ENCODE results near the gene PTBP3. TPM values are rescaled to one million over a fixed set of nuclear protein-coding genes. Genes with fewer than 3 reads are reported as not detected.

PTBP3 gene
- total RNA-seq, 1 donor from 2014 or later: 12.7 TPM

DNA sequence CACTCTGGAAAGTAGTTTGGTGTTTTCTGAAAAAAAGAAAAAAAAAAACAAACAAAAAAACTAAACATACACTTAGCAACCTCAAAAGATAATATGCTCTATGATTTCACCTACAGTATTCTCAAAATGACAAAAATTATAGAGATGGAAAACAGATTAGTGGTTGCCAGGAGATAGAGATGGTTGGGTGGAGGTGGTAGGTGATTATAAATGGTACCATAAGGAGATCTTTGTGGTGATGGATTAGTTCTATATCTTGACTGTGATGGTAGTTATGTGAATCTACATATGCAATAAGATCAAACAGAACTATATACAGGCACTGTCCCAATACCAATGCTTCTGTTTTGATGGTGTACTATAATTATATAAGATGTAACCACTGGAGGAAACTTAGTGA lies 32.0 kb downstream of the PTBP3 start:
- peaks cover 17% of the 10 kb centered on the region for H3K4me1 ChIP-seq
- H3K36me3 ChIP-seq: no peaks in the 10 kb centered on the region
- no peak for DNase-seq
- no peak overlapping the region for H3K27ac ChIP-seq (replicated peaks)
- no peaks in the 10 kb centered on the region for H3K9me3 ChIP-seq (replicated peaks)
- intact Hi-C loops (cut with micrococcal nuclease): no loop called here
- TF ChIP-seq, protein P1, sequence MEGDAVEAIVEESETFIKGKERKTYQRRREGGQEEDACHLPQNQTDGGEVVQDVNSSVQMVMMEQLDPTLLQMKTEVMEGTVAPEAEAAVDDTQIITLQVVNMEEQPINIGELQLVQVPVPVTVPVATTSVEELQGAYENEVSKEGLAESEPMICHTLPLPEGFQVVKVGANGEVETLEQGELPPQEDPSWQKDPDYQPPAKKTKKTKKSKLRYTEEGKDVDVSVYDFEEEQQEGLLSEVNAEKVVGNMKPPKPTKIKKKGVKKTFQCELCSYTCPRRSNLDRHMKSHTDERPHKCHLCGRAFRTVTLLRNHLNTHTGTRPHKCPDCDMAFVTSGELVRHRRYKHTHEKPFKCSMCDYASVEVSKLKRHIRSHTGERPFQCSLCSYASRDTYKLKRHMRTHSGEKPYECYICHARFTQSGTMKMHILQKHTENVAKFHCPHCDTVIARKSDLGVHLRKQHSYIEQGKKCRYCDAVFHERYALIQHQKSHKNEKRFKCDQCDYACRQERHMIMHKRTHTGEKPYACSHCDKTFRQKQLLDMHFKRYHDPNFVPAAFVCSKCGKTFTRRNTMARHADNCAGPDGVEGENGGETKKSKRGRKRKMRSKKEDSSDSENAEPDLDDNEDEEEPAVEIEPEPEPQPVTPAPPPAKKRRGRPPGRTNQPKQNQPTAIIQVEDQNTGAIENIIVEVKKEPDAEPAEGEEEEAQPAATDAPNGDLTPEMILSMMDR (IDR thresholded peaks at IDR 0.05; ENCODE audit: borderline replicate concordance): no peak
- no peak overlapping the region for H3K4me3 ChIP-seq
- H3K27me3 ChIP-seq (ENCODE audit: low read depth): no peaks in the 10 kb centered on the region

DNA sequence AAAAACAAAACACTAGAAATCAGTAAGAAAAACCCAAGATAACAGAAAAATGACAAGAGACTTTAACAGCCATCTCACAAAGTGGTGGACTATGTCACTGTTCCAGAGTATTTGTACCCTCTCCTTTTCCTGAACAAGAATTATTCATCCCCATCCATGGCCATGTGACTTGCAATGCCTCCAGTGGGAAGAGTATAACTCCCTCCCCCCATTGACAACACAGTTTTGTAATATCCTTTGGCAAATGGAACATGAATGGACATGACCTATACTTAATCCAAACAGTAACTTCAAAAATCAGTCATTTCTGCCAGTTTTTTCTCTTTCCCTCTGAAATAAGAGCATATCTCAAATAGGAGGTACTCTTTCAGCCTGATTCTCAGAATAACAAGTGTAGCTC lies 33.9 kb downstream of the PTBP3 start:
- Histone ChIP-seq H3K27me3 (ENCODE audit: low read depth) (no peaks in the 10 kb centered on the region), H3K4me1 (peaks cover 17% of the 10 kb centered on the region), H3K9me3 (replicated peaks) (no peaks in the 10 kb centered on the region), H3K4me3 (no peak overlapping the region), H3K27ac (replicated peaks) (no peak overlapping the region), H3K36me3 (no peaks in the 10 kb centered on the region)
- DNase-seq: no peak
- intact Hi-C loops (cut with micrococcal nuclease): no loop called here
- TF ChIP-seq, protein P1 (IDR thresholded peaks at IDR 0.05; ENCODE audit: borderline replicate concordance): no peak

DNA sequence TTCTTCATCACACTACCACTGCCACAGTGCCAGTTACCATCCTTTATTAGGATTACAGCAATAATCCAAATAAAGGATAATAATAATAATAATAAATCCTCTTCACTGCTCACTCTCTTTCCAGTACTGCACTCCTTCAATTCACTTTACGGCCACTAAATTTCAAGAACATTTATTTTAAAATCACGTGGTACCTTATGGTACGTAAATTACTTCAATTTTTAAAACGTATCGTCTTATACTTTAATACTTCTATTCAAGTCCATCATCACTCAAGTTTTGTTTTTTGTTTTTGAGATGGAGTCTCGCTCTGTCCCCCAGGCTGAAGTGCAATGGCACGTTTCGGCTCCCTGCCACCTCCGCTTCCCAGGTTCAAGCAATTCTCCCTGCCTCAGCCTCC lies 36.5 kb downstream of the PTBP3 start:
- Histone ChIP-seq H3K27ac (replicated peaks) (no peak overlapping the region), H3K27me3 (ENCODE audit: low read depth) (no peaks in the 10 kb centered on the region), H3K9me3 (replicated peaks) (no peaks in the 10 kb centered on the region), H3K4me1 (peaks cover 17% of the 10 kb centered on the region), H3K4me3 (no peak overlapping the region), H3K36me3 (no peaks in the 10 kb centered on the region)
- TF ChIP-seq, protein P1 (IDR thresholded peaks at IDR 0.05; ENCODE audit: borderline replicate concordance): no peak
- intact Hi-C loops (cut with micrococcal nuclease): no loop called here
- no peak for DNase-seq

DNA sequence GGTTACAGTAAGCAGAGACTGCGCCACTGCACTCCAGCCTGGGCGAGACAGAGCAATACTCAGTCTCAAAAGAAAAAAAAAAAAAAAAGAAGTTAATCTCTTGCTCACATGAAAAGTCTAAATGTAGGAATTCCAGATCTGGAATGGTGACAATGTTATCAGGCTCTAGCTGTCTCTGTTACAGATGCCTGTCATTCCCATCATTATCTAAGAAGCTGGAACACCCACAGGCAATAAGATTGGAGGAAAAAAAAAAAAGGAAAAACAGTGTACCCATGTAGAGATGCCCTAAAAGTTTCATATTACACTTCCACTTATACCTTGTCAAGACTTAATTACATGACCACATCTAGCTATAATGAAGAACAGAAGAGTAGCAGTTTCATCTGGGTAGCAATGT lies 38.2 kb downstream of the PTBP3 start:
- TF ChIP-seq, protein P1 (IDR thresholded peaks at IDR 0.05; ENCODE audit: borderline replicate concordance): no peak

DNA sequence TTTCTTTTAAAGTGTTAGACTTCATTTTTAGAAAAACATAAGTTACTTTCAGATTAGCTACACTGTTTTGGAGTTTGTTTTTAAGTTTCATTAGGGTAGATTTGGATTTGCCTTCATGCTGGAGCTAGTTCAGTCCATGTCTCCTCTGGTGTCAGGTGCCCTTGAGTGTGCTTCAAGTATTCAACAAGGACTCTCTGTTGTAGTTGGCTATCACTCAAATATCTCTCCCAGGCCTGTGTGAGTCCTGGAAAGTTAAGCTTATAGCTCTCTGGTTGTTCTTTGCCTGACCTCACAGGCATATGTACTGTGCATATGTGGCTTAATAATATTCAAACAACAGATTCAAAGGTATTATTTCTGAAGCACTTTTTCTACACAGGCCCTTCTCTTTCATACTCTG lies 45.4 kb downstream of the PTBP3 start:
- Histone ChIP-seq H3K27ac (replicated peaks) (no peak overlapping the region), H3K4me1 (peaks cover 17% of the 10 kb centered on the region), H3K36me3 (peaks cover 7% of the 10 kb centered on the region), H3K27me3 (ENCODE audit: low read depth) (no peaks in the 10 kb centered on the region), H3K9me3 (replicated peaks) (peaks cover 13% of the 10 kb centered on the region), H3K4me3 (no peak overlapping the region)
- DNase-seq: no peak
- TF ChIP-seq, protein P1 (IDR thresholded peaks at IDR 0.05; ENCODE audit: borderline replicate concordance): no peak
- intact Hi-C loops (cut with micrococcal nuclease): no loop called here

More for the DNA sequence above, 38.2 kb downstream of the PTBP3 start:
- DNase-seq: no peak
- Histone ChIP-seq H3K9me3 (replicated peaks) (no peaks in the 10 kb centered on the region), H3K27me3 (ENCODE audit: low read depth) (no peaks in the 10 kb centered on the region), H3K27ac (replicated peaks) (no peak overlapping the region), H3K4me3 (no peak overlapping the region), H3K4me1 (peaks cover 16% of the 10 kb centered on the region), H3K36me3 (no peaks in the 10 kb centered on the region)
- intact Hi-C loops (cut with micrococcal nuclease): no loop called here

DNA sequence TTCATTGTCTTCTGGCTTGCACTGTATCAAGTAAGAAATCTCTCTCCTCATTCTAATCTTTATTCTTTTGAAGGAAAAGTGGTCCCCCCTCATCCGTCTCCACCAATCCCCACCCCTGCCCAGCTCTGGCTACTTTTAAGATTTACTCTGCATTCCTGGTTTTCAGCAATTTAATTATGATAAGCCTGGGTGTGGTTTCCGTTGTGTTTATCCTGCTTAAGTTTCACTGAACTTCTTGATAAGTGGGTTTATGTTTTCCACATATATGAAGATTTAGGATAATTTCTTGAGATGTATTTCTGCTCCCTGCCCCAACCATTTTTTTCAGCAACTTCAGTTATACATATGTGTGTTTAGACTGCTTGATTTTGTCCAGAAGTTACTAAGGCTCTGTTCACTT lies 46.5 kb downstream of the PTBP3 start:
- intact Hi-C loops (cut with micrococcal nuclease): no loop called here
- no peak for DNase-seq
- H3K4me1 ChIP-seq: peaks cover 17% of the 10 kb centered on the region
- peaks cover 13% of the 10 kb centered on the region for H3K9me3 ChIP-seq (replicated peaks)
- no peaks in the 10 kb centered on the region for H3K27me3 ChIP-seq (ENCODE audit: low read depth)
- TF ChIP-seq, protein P1 (IDR thresholded peaks at IDR 0.05; ENCODE audit: borderline replicate concordance): no peak
- H3K27ac ChIP-seq (replicated peaks): no peak overlapping the region
- no peak overlapping the region for H3K4me3 ChIP-seq
- peaks cover 7% of the 10 kb centered on the region for H3K36me3 ChIP-seq

Data from left ventricle myocardium inferior (tissue), 1 donor.